Coronary artery (tissue), 2 donors: ENCODE results near the gene CFDP1.
A peak's percentile ranks its signal among the peaks of the same experiment; 100 is the strongest.

ENCODE experiments used
- DNase-seq: peaks from one replicate; pipeline ENCODE4 v3.0.0-alpha.2; 2017; ENCODE audit warnings: low spot score
- H3K27ac ChIP-seq, 2 donors: fragments of 200-600 bp; sonication (generic); one replicate each; pipeline ENCODE4 v1.5.1; 2016 to 2019
- H3K4me3 ChIP-seq: fragments of 200-600 bp; sonication (generic); 2 replicates; pipeline ENCODE4 v1.5.1; 2016; ENCODE audit warnings: mild to moderate bottlenecking, moderate library complexity
- CTCF ChIP-seq: fragments of 200-600 bp; sonication (generic); IDR thresholded peaks from one replicate; pipeline ENCODE4 v1.5.1; 2019; ENCODE audit warnings: antibody characterized with exemption

The CFDP1 gene

GRCh38 chr16:75342308-75342811 lies 90.9 kb downstream of the CFDP1 start:
- DNase-seq = no peak
- no peak overlapping the region for H3K4me3 ChIP-seq
- H3K27ac ChIP-seq = peak overlapping the region in 1 of 2 donors; percentile 3
- no peak for TF ChIP-seq CTCF

- no peak for TF ChIP-seq CTCF
- no peak for DNase-seq
- no peak overlapping the region for H3K4me3 ChIP-seq
- H3K27ac ChIP-seq = no peak overlapping the region
Observed at GRCh38 chr16:75341564-75342307, 91.6 kb downstream of the CFDP1 start.

- DNase-seq = no peak
- H3K4me3 ChIP-seq = no peak overlapping the region
- peak overlapping the region in 1 of 2 donors; percentile 2 for H3K27ac ChIP-seq
- no peak for TF ChIP-seq CTCF
Observed at GRCh38 chr16:75340741-75341491, 92.4 kb downstream of the CFDP1 start.

GRCh38 chr16:75337430-75337829 lies 95.9 kb downstream of the CFDP1 start:
- Histone ChIP-seq H3K4me3 (no peak overlapping the region), H3K27ac (no peak overlapping the region)
- no peak for TF ChIP-seq CTCF
- DNase-seq = no peak

- no peak for TF ChIP-seq CTCF
- no peak overlapping the region for H3K27ac ChIP-seq
- no peak for DNase-seq
- no peak overlapping the region for H3K4me3 ChIP-seq
Observed at GRCh38 chr16:75336521-75336920, 96.8 kb downstream of the CFDP1 start.

- TF ChIP-seq CTCF = no peak
- no peak overlapping the region for H3K27ac ChIP-seq
- no peak for DNase-seq
- no peak overlapping the region for H3K4me3 ChIP-seq
Observed at GRCh38 chr16:75333721-75334163, 99.6 kb downstream of the CFDP1 start.
